GM12878 (cell line): ENCODE measurements around the gene CDC42SE2. TPM values are rescaled to one million over a fixed set of nuclear protein-coding genes. Genes with fewer than 3 reads are reported as not detected.

Experiments used
- ATAC-seq: fragments of 200-7000 bp; cut with Tn5 transposase; 3 replicates; pipeline ENCODE4 v1.9.1; 2020; ENCODE audit warnings: mild to moderate bottlenecking, moderate library complexity
- BruUV-seq: library from RNA; stranded (reverse); fragments of 400-500 nt; replicated peaks from 2 replicates; lab custom pipeline; 2021; lab: Mats Ljungman, UMichigan
- CTCF ChIA-PET: fragments of 300-600 bp; sonication (Branson Sonifier 250); formaldehyde crosslinking; extraction: SDS; loops from one replicate; lab custom pipeline; 2021; ENCODE audit warnings: inconsistent platforms; lab: Yijun Ruan, JAX
- POLR2A ChIA-PET: fragments of 350-600 bp; formaldehyde crosslinking; extraction: SDS; loops from one replicate; lab custom pipeline; 2021; ENCODE audit warnings: inconsistent platforms; lab: Charles Lee
- RAD21 ChIA-PET: fragments of 300-600 bp; sonication (Branson Sonifier 250); formaldehyde crosslinking; loops from one replicate; lab custom pipeline; 2023; ENCODE audit warnings: antibody characterized with exemption; ENCODE audit not compliant: unreplicated experiment; lab: Charles Lee
- SMC1A ChIA-PET: fragments of 300-600 bp; sonication (Branson Sonifier 250); formaldehyde crosslinking; loops from one replicate; lab custom pipeline; 2023; ENCODE audit not compliant: unreplicated experiment, uncharacterized antibody; lab: Charles Lee
- DNase-seq: peaks from one replicate; pipeline ENCODE4 v3.0.0-alpha.2; 2011; ENCODE audit warnings: low read depth, low spot score
- FAIRE-seq: peaks from 3 replicates; lab custom pipeline; 2011; peaks lifted over from hg19 to GRCh38; lab: Jason Lieb, UNC
- H2AFZ ChIP-seq: 2 replicates; pipeline ENCODE4 v1.6.0; 2011; ENCODE audit warnings: low read depth, low read length, control low read depth; ENCODE audit not compliant: control insufficient read depth
- H3K27ac ChIP-seq: 2 replicates; pipeline ENCODE4 v1.5.1; 2011; ENCODE audit warnings: control low read depth; ENCODE audit not compliant: control insufficient read depth, insufficient read depth
- H3K27me3 ChIP-seq, 2 experiments: replicated peaks in 1 of 2; 2 replicates each; pipeline versions ENCODE4 v1.6.0 to v1.6.1; 2011; ENCODE audit warnings: low read length in 1 of 2; ENCODE audit not compliant: control insufficient read depth in 2 of 2, insufficient read depth in 2 of 2
- H3K36me3 ChIP-seq, 2 experiments: 2 replicates each; pipeline ENCODE4 v1.5.1; 2011; ENCODE audit warnings: low read length in 1 of 2; ENCODE audit not compliant: control insufficient read depth in 2 of 2, insufficient read depth in 2 of 2
- H3K4me1 ChIP-seq: 2 replicates; pipeline ENCODE4 v1.6.1; 2011; ENCODE audit warnings: mild to moderate bottlenecking, low read length, moderate library complexity, mixed read lengths; ENCODE audit not compliant: control insufficient read depth, insufficient read depth
- H3K4me2 ChIP-seq: 2 replicates; pipeline ENCODE4 v1.6.0; 2011; ENCODE audit warnings: control low read depth; ENCODE audit not compliant: control insufficient read depth, insufficient read depth
- H3K4me3 ChIP-seq: fragments of 200-600 bp; sonication (generic); 2 replicates; pipeline ENCODE4 v1.5.1; 2016
- H3K79me2 ChIP-seq: 2 replicates; pipeline ENCODE4 v1.6.0; 2011; ENCODE audit warnings: low read length; ENCODE audit not compliant: control insufficient read depth, insufficient read depth
- H3K9ac ChIP-seq: 2 replicates; pipeline ENCODE4 v1.8.0; 2011; ENCODE audit warnings: low read length, control low read depth, mixed read lengths; ENCODE audit not compliant: control insufficient read depth, insufficient read depth
- H3K9me3 ChIP-seq: replicated peaks from 3 replicates; pipeline ENCODE4 v1.5.1; 2011; ENCODE audit warnings: mild to moderate bottlenecking, low read length; ENCODE audit not compliant: control insufficient read depth, insufficient read depth
- H4K20me1 ChIP-seq: 2 replicates; pipeline ENCODE4 v1.6.0; 2011; ENCODE audit not compliant: control insufficient read depth, insufficient read depth
- BMI1 ChIP-seq: fragments of 450-650 bp; IDR thresholded peaks from 2 replicates; pipeline ENCODE4 v1.6.1; 2016; ENCODE audit warnings: mild to moderate bottlenecking, moderate library complexity, borderline replicate concordance
- CUX1 ChIP-seq: IDR thresholded peaks from 2 replicates; pipeline ENCODE4 v1.6.1; 2012; ENCODE audit warnings: improper control_type of control experiment, low read depth, low read length; ENCODE audit not compliant: insufficient replicate concordance
- EED ChIP-seq: sonication (generic); IDR thresholded peaks from 2 replicates; pipeline ENCODE4 v1.6.1; 2016; ENCODE audit warnings: antibody characterized with exemption, low read depth
- FOS ChIP-seq: IDR thresholded peaks from 3 replicates; pipeline ENCODE4 v1.6.1; 2011; ENCODE audit warnings: borderline replicate concordance; ENCODE audit not compliant: insufficient read length; ENCODE audit errors: extremely low read depth
- IRF5 ChIP-seq: fragments of 450-650 bp; IDR thresholded peaks from 2 replicates; pipeline ENCODE4 v1.6.1; 2017; ENCODE audit warnings: borderline replicate concordance
- LARP7 ChIP-seq: fragments of 450-650 bp; IDR thresholded peaks from 2 replicates; pipeline ENCODE4 v1.6.1; 2017; ENCODE audit warnings: mild to moderate bottlenecking
- PAX5 ChIP-seq: IDR thresholded peaks from 2 replicates; pipeline ENCODE4 v1.6.1; 2011; ENCODE audit warnings: low read depth, low read length, borderline replicate concordance
- STAT3 ChIP-seq: IDR thresholded peaks from 2 replicates; pipeline ENCODE4 v1.6.1; 2011; ENCODE audit warnings: low read depth, low read length, improper control_type of control experiment
- WRNIP1 ChIP-seq: IDR thresholded peaks from 2 replicates; pipeline ENCODE4 v1.6.1; 2011; ENCODE audit warnings: low read depth, low read length, improper control_type of control experiment, borderline replicate concordance
- WGBS: methylation state at CpG from one replicate; pipeline ENCODE4 v1.1.6; 2016; ENCODE audit warnings: low lambda C conversion rate; ENCODE audit not compliant: insufficient replicate concordance, insufficient coverage; ENCODE audit errors: missing lambda C conversion rate; 5-methylcytosine and 5-hydroxymethylcytosine counted together
- in situ Hi-C: fragments of 300-500 bp; cut with MboI; formaldehyde crosslinking; loops from 9 replicates; pipeline ENCODE4 v1.14.3; 2018; ENCODE audit warnings: mixed read lengths
- intact Hi-C: fragments of 100-400 bp; cut with micrococcal nuclease; formaldehyde crosslinking; loops from one replicate; pipeline ENCODE4 v1.14.2; 2022; ENCODE audit not compliant: unreplicated experiment
- polyA plus RNA-seq, 11 experiments: library from polyadenylated mRNA; depleted of rRNA in 4 of 11; unstranded in 6 of 11; stranded (reverse) in 5 of 11; fragments of >200 nt; fragmentation: Nextera tagmentation in 4 of 11; fragmentation: Illumina TruSeq in 1 of 11; extraction: Ambion mirVana in 4 of 11; extraction: Trizol in 1 of 11; gene quantifications; 1 replicate in 1 of 11; 2 replicates in 10 of 11; pipeline versions ENCODE4 v1.2.1 to v1.2.3, GENCODE V29; 2011 to 2016; ENCODE audit warnings: inconsistent platforms in 2 of 11, missing spikeins in 2 of 11, low read depth in 1 of 11
- total RNA-seq, 4 experiments: library from RNA; depleted of rRNA in 3 of 4; stranded (reverse); fragments of >200 nt in 3 of 4; fragmentation: Illumina TruSeq in 1 of 4; extraction: Trizol in 1 of 4; gene quantifications; 2 replicates each; pipeline versions ENCODE4 v1.2.1 to v1.2.3, GENCODE V29; 2013 to 2021
- TF ChIP-seq, protein P1 (sequence below): fragments of 450-650 bp; IDR thresholded peaks from 2 replicates; pipeline ENCODE4 v1.6.1; 2016; ENCODE audit warnings: mild to moderate bottlenecking

CDC42SE2 gene
- total and polyA plus RNA-seq, 10 of the 15 experiments (the other 5 are each of a cell fraction or from before 2014, with no cell fraction given), result 57.0 to 148 (median 80.3) TPM

- TF ChIP-seq CUX1, result no peak
Measured at GRCh38 chr5:131230406-131230805, 33.4 kb upstream of the CDC42SE2 start (continued).

- ChIA-PET POLR2A (interaction anchor here (0.7 to 2.6 kb wide), 5 partner anchors 8 to 46 kb away, joined by 3 to 13 read pairs (median 3); no protein-coding TSS in a partner anchor), SMC1A (interaction anchor here (0.7 to 6.5 kb wide), 10 partner anchors 8 to 142 kb away, joined by 3 to 51 read pairs (median 4); no protein-coding TSS in a partner anchor), RAD21 (interaction anchor here (0.7 to 3.0 kb wide), 6 partner anchors 11 to 65 kb away, joined by 3 to 15 read pairs (median 4); no protein-coding TSS in a partner anchor), CTCF (interaction anchor here (1.0 to 1.6 kb wide), 4 partner anchors 11 to 76 kb away, joined by 3 to 7 read pairs (median 4); no protein-coding TSS in a partner anchor)
- intact Hi-C loops (no loop called here), in situ Hi-C loops (no loop called here)
- Histone ChIP-seq H3K27me3 (no peaks in the 10 kb centered on the region), H3K4me2 (no peak overlapping the region), H3K27ac (no peak overlapping the region), H3K9ac (no peak overlapping the region), H3K36me3 (peaks cover 0 to 3% of the 10 kb centered on the region in 2 experiments; a peak in 1 of 4 replicates), H2AFZ (no peak overlapping the region), H3K9me3 (no peaks in the 10 kb centered on the region; the same call in 1 of the 3 replicates), H3K4me3 (no peak overlapping the region), H3K4me1 (no peaks in the 10 kb centered on the region), H3K79me2 (peaks cover 2% of the 10 kb centered on the region), H4K20me1 (no peaks in the 10 kb centered on the region)
- DNase-seq (no peak), ATAC-seq (no peak), FAIRE-seq (no peak)
- no TSS peak for BruUV-seq
- no peak for TF ChIP-seq LARP7
- TF ChIP-seq WRNIP1, result no peak
- no peak for TF ChIP-seq BMI1
- TF ChIP-seq, protein P1, sequence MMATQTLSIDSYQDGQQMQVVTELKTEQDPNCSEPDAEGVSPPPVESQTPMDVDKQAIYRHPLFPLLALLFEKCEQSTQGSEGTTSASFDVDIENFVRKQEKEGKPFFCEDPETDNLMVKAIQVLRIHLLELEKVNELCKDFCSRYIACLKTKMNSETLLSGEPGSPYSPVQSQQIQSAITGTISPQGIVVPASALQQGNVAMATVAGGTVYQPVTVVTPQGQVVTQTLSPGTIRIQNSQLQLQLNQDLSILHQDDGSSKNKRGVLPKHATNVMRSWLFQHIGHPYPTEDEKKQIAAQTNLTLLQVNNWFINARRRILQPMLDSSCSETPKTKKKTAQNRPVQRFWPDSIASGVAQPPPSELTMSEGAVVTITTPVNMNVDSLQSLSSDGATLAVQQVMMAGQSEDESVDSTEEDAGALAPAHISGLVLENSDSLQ, result no peak
- TF ChIP-seq IRF5, result no peak
- TF ChIP-seq EED, result no peak
- TF ChIP-seq FOS, result no peak
- TF ChIP-seq PAX5, result no peak
- TF ChIP-seq STAT3, result no peak
- WGBS, result 100% methylated on average over 1 of the region's 1 CpG
Measured at GRCh38 chr5:131239686-131240085, 24.2 kb upstream of the CDC42SE2 start.
